MM.1S (cell line): ENCODE measurements around the gene CCDC121.
"Not testable (repeated sequence)": the region's sequence is repeated elsewhere in the genome, so short reads cannot be mapped to it uniquely, and the experiment has no call there.

Experiments used
- DNase-seq: peaks from one replicate; pipeline ENCODE4 v3.0.0-alpha.2; 2015
- H2AFZ ChIP-seq: fragments of 300-600 bp; sonication (generic); 2 replicates; pipeline ENCODE4 v1.6.0; 2016; ENCODE audit warnings: antibody characterized with exemption, low read length
- H3F3A ChIP-seq: fragments of 300-600 bp; sonication (generic); 2 replicates; pipeline ENCODE4 v1.6.1; 2016; ENCODE audit warnings: mild to moderate bottlenecking, antibody characterized with exemption, low read length, moderate library complexity, mixed read lengths; ENCODE audit not compliant: insufficient read depth
- H3K27ac ChIP-seq: fragments of 300-600 bp; sonication (generic); 2 replicates; pipeline ENCODE4 v1.5.1; 2016; ENCODE audit warnings: mild to moderate bottlenecking, low read length
- H3K27me3 ChIP-seq: fragments of 300-600 bp; sonication (generic); replicated peaks from 2 replicates; pipeline ENCODE4 v1.6.0; 2016; ENCODE audit warnings: low read length; ENCODE audit not compliant: insufficient read depth
- H3K36me3 ChIP-seq: fragments of 300-600 bp; sonication (generic); replicated peaks from 2 replicates; pipeline ENCODE4 v1.6.1; 2016; ENCODE audit warnings: mild to moderate bottlenecking, low read length, mixed read lengths; ENCODE audit not compliant: insufficient read depth
- H3K4me1 ChIP-seq: fragments of 300-600 bp; sonication (generic); 2 replicates; pipeline ENCODE4 v1.6.1; 2016; ENCODE audit warnings: low read length, mixed read lengths
- H3K4me2 ChIP-seq: fragments of 300-600 bp; sonication (generic); 2 replicates; pipeline ENCODE4 v1.6.0; 2016; ENCODE audit warnings: low read depth, low read length
- H3K4me3 ChIP-seq: fragments of 300-600 bp; sonication (generic); 2 replicates; pipeline ENCODE4 v1.5.1; 2016; ENCODE audit warnings: low read length, mixed read lengths
- H3K79me2 ChIP-seq: fragments of 300-600 bp; sonication (generic); 2 replicates; pipeline ENCODE4 v1.6.1; 2016; ENCODE audit warnings: mixed run types, low read length, mixed read lengths
- H3K9ac ChIP-seq: fragments of 300-600 bp; sonication (generic); 2 replicates; pipeline ENCODE4 v1.6.1; 2016; ENCODE audit warnings: low read length, mixed read lengths
- H3K9me2 ChIP-seq: fragments of 300-600 bp; sonication (generic); replicated peaks from 2 replicates; pipeline ENCODE4 v1.6.1; 2016; ENCODE audit warnings: mild to moderate bottlenecking, low read length, mixed read lengths; ENCODE audit not compliant: insufficient read depth
- H3K9me3 ChIP-seq: fragments of 300-600 bp; sonication (generic); replicated peaks from 2 replicates; pipeline ENCODE4 v1.6.1; 2016; ENCODE audit warnings: mild to moderate bottlenecking, low read length, mixed read lengths; ENCODE audit not compliant: insufficient read depth
- H4K20me1 ChIP-seq: fragments of 300-600 bp; sonication (generic); 2 replicates; pipeline ENCODE4 v1.6.1; 2016; ENCODE audit warnings: mild to moderate bottlenecking, low read length, moderate library complexity, mixed read lengths; ENCODE audit not compliant: insufficient read depth
- EZH2 ChIP-seq: fragments of 300-600 bp; sonication (generic); optimal IDR thresholded peaks from 2 replicates; pipeline ENCODE3; 2017; ENCODE audit warnings: low read depth, mild to moderate bottlenecking, antibody characterized with exemption, low read length, mixed read lengths
- EZH2phosphoT487 ChIP-seq: fragments of 300-600 bp; sonication (generic); IDR thresholded peaks from 2 replicates; pipeline ENCODE4 v1.6.1; 2018; ENCODE audit warnings: antibody characterized with exemption, low read length
- TF ChIP-seq, protein P1 (sequence below): fragments of 300-600 bp; sonication (generic); IDR thresholded peaks from 2 replicates; pipeline ENCODE4 v1.5.1; 2016; ENCODE audit warnings: antibody characterized with exemption, low read length, mixed read lengths

CCDC121 gene

GRCh38 chr2:27613985-27614384, 14.8 kb downstream of the CCDC121 start:
- Histone ChIP-seq H3K4me3 (no peak overlapping the region), H3F3A (no peaks in the 10 kb centered on the region), H3K9ac (no peak overlapping the region), H3K9me3 (no peaks in the 10 kb centered on the region), H3K79me2 (no peaks in the 10 kb centered on the region), H3K9me2 (no peaks in the 10 kb centered on the region), H3K36me3 (peaks cover 4% of the 10 kb centered on the region; the same call in 1 of the 2 replicates), H2AFZ (no peak overlapping the region), H3K27ac (no peak overlapping the region), H3K4me1 (no peaks in the 10 kb centered on the region), H4K20me1 (no peaks in the 10 kb centered on the region), H3K27me3 (no peaks in the 10 kb centered on the region), H3K4me2 (no peak overlapping the region)
- TF ChIP-seq, protein P1, sequence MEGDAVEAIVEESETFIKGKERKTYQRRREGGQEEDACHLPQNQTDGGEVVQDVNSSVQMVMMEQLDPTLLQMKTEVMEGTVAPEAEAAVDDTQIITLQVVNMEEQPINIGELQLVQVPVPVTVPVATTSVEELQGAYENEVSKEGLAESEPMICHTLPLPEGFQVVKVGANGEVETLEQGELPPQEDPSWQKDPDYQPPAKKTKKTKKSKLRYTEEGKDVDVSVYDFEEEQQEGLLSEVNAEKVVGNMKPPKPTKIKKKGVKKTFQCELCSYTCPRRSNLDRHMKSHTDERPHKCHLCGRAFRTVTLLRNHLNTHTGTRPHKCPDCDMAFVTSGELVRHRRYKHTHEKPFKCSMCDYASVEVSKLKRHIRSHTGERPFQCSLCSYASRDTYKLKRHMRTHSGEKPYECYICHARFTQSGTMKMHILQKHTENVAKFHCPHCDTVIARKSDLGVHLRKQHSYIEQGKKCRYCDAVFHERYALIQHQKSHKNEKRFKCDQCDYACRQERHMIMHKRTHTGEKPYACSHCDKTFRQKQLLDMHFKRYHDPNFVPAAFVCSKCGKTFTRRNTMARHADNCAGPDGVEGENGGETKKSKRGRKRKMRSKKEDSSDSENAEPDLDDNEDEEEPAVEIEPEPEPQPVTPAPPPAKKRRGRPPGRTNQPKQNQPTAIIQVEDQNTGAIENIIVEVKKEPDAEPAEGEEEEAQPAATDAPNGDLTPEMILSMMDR = no peak
- TF ChIP-seq EZH2phosphoT487 (no peak), EZH2 (no peak)
- DNase-seq = no peak

- TF ChIP-seq EZH2 = no peak
- TF ChIP-seq, protein P1 = no peak
- no peak for TF ChIP-seq EZH2phosphoT487
- no peak overlapping the region for H3K27ac ChIP-seq
- DNase-seq = no peak
Measured at GRCh38 chr2:27606611-27607010, 22.2 kb downstream of the CCDC121 start.

DNA sequence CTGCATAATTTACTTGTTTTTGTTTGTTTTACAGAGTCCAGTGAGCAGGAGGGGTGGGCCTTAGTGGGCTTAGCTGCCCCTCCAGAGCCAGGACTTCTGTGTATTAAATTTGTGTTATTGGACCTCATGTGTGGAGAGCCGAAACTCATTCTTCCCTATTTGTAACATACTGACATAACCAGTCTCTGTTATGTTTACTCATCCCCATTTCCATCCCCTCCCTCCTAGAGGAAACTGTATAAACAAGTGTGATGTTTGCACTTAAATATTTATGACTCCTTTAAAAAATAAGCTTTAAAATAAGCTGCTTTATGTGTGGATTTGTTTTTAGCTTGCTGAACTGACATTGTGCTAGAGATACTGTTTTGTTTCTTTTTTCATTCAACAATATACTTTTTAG, 32.2 kb downstream of the CCDC121 start:
- Histone ChIP-seq H3K4me3 (no peak overlapping the region), H3K27me3 (no peaks in the 10 kb centered on the region), H3K9me2 (no peaks in the 10 kb centered on the region), H3K4me1 (no peaks in the 10 kb centered on the region), H3K4me2 (no peak overlapping the region), H3K9me3 (no peaks in the 10 kb centered on the region), H3K9ac (no peak overlapping the region), H3F3A (no peaks in the 10 kb centered on the region), H4K20me1 (no peaks in the 10 kb centered on the region), H3K79me2 (peaks cover 52% of the 10 kb centered on the region), H2AFZ (no peak overlapping the region), H3K27ac (no peak overlapping the region), H3K36me3 (no peaks in the 10 kb centered on the region)
- DNase-seq = no peak
- no peak for TF ChIP-seq EZH2phosphoT487
- TF ChIP-seq, protein P1 = no peak
- no peak for TF ChIP-seq EZH2

More at GRCh38 chr2:27606611-27607010, 22.2 kb downstream of the CCDC121 start:
- H3K79me2 ChIP-seq = no peaks in the 10 kb centered on the region
- H3K9me2 ChIP-seq = no peaks in the 10 kb centered on the region
- H3K4me3 ChIP-seq = no peak overlapping the region
- H4K20me1 ChIP-seq = no peaks in the 10 kb centered on the region
- H2AFZ ChIP-seq = no peak overlapping the region
- H3K36me3 ChIP-seq = no peaks in the 10 kb centered on the region
- no peak overlapping the region for H3K9ac ChIP-seq
- no peaks in the 10 kb centered on the region for H3F3A ChIP-seq
- H3K9me3 ChIP-seq = no peaks in the 10 kb centered on the region
- no peaks in the 10 kb centered on the region for H3K27me3 ChIP-seq
- H3K4me2 ChIP-seq = no peak overlapping the region
- H3K4me1 ChIP-seq = no peaks in the 10 kb centered on the region

GRCh38 chr2:27595412-27595811, 33.4 kb downstream of the CCDC121 start:
- H3K36me3 ChIP-seq, H3K9me2 ChIP-seq, H2AFZ ChIP-seq, H3K4me3 ChIP-seq, H3K4me2 ChIP-seq, H3K27me3 ChIP-seq, H3K9me3 ChIP-seq, H3K27ac ChIP-seq, H3K4me1 ChIP-seq, H3K9ac ChIP-seq, H4K20me1 ChIP-seq, H3F3A ChIP-seq, DNase-seq: not testable (repeated sequence)
- peaks cover 63% of the 10 kb centered on the region for H3K79me2 ChIP-seq

- not testable (repeated sequence) for DNase-seq, H3K4me2 ChIP-seq, H3K36me3 ChIP-seq, H2AFZ ChIP-seq, H4K20me1 ChIP-seq, H3K27ac ChIP-seq, H3K9ac ChIP-seq, H3F3A ChIP-seq, H3K4me1 ChIP-seq, H3K9me2 ChIP-seq, H3K4me3 ChIP-seq, H3K27me3 ChIP-seq, H3K9me3 ChIP-seq
- peaks cover 74% of the 10 kb centered on the region for H3K79me2 ChIP-seq
Measured at GRCh38 chr2:27594020-27594703, 34.6 kb downstream of the CCDC121 start.
